Measurements from ENCODE around the gene SELPLG. TPM values are rescaled to one million over a fixed set of nuclear protein-coding genes. Genes with fewer than 3 reads are reported as not detected.
A peak's percentile ranks its signal among the peaks of the same experiment; 100 is the strongest.

Gene SELPLG
- total RNA-seq, 4 donors from 2014 or later, result 1.3 to 5.6 (median 3.0) TPM

DNA sequence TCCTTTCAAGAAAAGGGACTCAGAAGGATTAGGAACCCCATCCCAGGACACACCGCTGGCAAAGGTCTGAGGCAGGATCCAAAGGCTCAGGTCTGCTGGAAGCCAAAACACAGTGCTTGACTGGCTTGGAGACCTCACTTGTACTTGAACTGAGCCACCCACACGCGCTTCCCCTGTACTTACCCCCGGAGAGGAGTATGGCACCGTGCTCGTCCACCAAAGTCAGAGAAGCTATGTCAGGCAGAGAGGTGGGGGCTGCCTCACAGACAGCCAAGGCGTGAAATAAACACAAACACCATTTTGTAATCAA is 11.1 kb upstream of the SELPLG start:
- no peaks in the 10 kb centered on the region for H3K27me3 ChIP-seq
- peaks cover 46% of the 10 kb centered on the region for H3K36me3 ChIP-seq
- no peaks in the 10 kb centered on the region for H3K9me3 ChIP-seq
- H3K4me1 ChIP-seq, result peaks cover 15% of the 10 kb centered on the region
- WGBS, result 90% methylated on average over 7 of the region's 7 CpGs
- TF ChIP-seq POLR2A (IDR thresholded peaks at IDR 0.05) (no peak), EP300 (IDR thresholded peaks at IDR 0.05) (no peak), POLR2AphosphoS5 (IDR thresholded peaks at IDR 0.05) (no peak)
- TF ChIP-seq, protein P1, sequence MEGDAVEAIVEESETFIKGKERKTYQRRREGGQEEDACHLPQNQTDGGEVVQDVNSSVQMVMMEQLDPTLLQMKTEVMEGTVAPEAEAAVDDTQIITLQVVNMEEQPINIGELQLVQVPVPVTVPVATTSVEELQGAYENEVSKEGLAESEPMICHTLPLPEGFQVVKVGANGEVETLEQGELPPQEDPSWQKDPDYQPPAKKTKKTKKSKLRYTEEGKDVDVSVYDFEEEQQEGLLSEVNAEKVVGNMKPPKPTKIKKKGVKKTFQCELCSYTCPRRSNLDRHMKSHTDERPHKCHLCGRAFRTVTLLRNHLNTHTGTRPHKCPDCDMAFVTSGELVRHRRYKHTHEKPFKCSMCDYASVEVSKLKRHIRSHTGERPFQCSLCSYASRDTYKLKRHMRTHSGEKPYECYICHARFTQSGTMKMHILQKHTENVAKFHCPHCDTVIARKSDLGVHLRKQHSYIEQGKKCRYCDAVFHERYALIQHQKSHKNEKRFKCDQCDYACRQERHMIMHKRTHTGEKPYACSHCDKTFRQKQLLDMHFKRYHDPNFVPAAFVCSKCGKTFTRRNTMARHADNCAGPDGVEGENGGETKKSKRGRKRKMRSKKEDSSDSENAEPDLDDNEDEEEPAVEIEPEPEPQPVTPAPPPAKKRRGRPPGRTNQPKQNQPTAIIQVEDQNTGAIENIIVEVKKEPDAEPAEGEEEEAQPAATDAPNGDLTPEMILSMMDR (IDR thresholded peaks at IDR 0.05), result no peak
- DNase-seq (ENCODE audit: low spot score in 2 of 2), result peak; percentile 41 to 48
- peak overlapping the region; percentile 53 for H3K27ac ChIP-seq
- H3K4me3 ChIP-seq, result no peak overlapping the region

DNA sequence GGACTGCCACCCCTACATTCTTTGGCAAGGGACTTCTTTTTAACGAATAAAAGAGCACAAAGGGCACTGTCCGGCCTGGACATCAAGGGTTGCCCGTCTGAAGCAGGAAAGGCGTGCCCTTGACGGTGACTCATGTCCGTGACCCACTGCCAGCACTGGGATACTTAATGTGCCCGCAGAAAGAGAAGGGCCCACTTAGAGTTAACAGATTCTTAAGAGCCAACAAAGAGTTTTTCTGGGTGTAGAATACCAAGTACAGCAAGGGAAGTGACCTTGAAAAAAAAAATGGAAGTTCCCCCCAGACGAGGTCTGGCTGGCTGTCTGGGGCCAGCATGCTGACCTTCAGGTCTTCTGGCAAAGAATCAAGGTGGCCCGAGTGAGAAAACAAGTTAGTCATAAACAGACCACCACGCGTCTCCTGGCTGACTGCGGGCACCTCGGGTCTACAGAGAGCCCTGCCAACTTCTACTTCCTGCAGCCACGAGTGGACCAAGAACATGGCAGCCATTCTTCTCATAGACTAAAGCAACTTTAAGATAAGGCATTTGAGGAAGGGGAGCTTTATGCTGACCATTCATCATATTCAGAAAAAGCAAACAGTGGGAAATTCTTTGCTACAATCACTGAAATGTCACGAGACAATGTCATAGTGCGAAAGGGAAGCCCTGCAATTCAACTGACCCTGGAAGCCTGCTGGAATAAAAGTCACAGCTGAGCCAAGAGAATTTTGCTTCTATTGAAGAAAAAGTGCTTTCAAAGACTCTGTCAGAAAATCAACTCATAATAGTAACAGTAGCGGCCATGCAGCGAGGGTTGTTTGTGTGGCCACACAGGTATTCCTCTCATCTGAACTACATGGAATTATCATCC is 10.5 kb upstream of the SELPLG start:
- H3K4me1 ChIP-seq, result peaks cover 15% of the 10 kb centered on the region
- no peak for TF ChIP-seq EP300 (IDR thresholded peaks at IDR 0.05)
- TF ChIP-seq, protein P1 (IDR thresholded peaks at IDR 0.05), result no peak
- TF ChIP-seq POLR2A (IDR thresholded peaks at IDR 0.05), result no peak
- TF ChIP-seq POLR2AphosphoS5 (IDR thresholded peaks at IDR 0.05), result peak in 1 of 3 donors; percentile 6
- peak overlapping the region; percentile 53 for H3K27ac ChIP-seq
- peak; percentile 53 to 78 for DNase-seq (ENCODE audit: low spot score in 2 of 2)
- peaks cover 40% of the 10 kb centered on the region for H3K36me3 ChIP-seq
- H3K27me3 ChIP-seq, result no peaks in the 10 kb centered on the region
- WGBS, result 65% methylated on average over 18 of the region's 18 CpGs
- H3K9me3 ChIP-seq, result no peaks in the 10 kb centered on the region
- no peak overlapping the region for H3K4me3 ChIP-seq

DNA sequence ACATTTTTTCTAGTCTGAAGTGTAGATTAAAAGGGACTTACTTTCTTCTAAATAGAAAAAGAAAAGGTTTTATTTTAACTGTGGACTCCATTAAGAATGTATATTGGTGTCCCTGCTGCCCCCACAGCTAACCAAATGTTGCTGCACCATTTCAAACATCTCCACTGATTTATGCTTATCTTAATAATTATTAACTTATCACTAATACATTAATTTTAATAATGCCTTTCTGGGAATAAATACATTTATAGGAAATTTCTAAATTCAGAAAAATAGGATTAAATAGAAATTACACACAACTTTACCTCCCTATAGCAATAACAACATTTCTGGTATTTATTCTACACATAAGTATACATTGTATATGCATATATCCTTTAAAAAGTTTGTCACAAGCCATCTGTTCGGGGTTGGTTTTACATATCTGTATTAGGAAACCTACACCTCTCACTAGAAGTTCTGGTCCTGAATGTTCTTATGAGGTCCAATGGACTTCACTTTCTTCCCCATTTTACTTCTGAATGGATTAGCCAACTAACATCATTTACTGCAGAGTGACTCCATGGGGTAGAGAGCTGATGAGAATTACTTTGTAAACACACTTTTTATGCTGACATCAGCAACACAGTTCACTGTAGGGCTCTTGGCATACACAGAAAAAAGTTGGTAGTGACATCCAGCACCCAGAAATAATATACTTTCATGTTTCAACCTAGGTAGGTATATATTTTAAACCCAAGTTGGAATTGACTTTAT is 9.4 kb upstream of the SELPLG start:
- Histone ChIP-seq H3K27me3 (no peaks in the 10 kb centered on the region), H3K27ac (no peak overlapping the region), H3K36me3 (peaks cover 29% of the 10 kb centered on the region), H3K4me3 (no peak overlapping the region), H3K4me1 (peaks cover 26% of the 10 kb centered on the region), H3K9me3 (no peaks in the 10 kb centered on the region)
- WGBS, result 93% methylated on average over 1 of the region's 1 CpG
- DNase-seq (ENCODE audit: low spot score in 2 of 2), result no peak
- TF ChIP-seq, protein P1 (IDR thresholded peaks at IDR 0.05), result no peak
- TF ChIP-seq POLR2AphosphoS5 (IDR thresholded peaks at IDR 0.05) (no peak), POLR2A (IDR thresholded peaks at IDR 0.05) (no peak), EP300 (IDR thresholded peaks at IDR 0.05) (no peak)

DNA sequence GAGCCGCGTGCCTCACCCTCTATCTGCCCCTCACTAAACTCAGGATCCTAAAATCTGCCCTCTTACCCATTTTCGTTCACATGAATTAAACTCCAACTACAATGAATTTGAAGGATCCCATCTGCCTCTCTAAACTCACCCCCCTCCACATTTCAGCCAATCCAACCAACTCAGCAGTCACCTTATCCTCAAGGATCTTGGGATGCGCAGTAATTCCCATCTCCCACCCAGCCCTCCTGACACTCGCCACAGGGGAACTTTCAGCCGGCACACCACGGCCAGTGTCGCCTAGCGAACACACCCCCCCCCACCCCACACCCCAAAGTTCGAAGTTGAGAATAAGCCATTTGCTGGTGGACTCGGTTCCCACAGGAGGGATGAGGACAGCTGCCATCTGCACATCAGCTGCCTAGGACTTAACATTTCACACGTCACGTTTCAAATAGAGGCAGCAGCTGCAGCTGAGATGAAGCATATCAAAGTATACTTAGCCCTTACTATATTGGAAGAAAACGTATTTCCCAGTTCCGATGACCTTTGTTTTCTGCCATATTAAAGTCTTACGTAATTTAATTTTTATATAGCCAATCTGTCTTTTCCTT is 8.7 kb upstream of the SELPLG start:
- Histone ChIP-seq H3K36me3 (peaks cover 22% of the 10 kb centered on the region), H3K4me3 (no peak overlapping the region), H3K4me1 (peaks cover 31% of the 10 kb centered on the region), H3K27ac (no peak overlapping the region), H3K27me3 (no peaks in the 10 kb centered on the region), H3K9me3 (no peaks in the 10 kb centered on the region)
- 81% methylated on average over 16 of the region's 16 CpGs for WGBS
- no peak for TF ChIP-seq POLR2AphosphoS5 (IDR thresholded peaks at IDR 0.05)
- no peak for TF ChIP-seq POLR2A (IDR thresholded peaks at IDR 0.05)
- TF ChIP-seq, protein P1 (IDR thresholded peaks at IDR 0.05), result no peak
- TF ChIP-seq EP300 (IDR thresholded peaks at IDR 0.05), result no peak
- peak; percentile 35 to 52 for DNase-seq (ENCODE audit: low spot score in 2 of 2)
